Heart right ventricle (tissue), 16 donors: Measurements from ENCODE around the gene EYA4. TPM values are rescaled to one million over a fixed set of nuclear protein-coding genes. Genes with fewer than 3 reads are reported as not detected.

Experiments
- ATAC-seq, 8 donors: fragments of 200-7000 bp; cut with Tn5 transposase; one replicate each; pipeline ENCODE4 v1.9.1; 2020; ENCODE audit warnings: mild to moderate bottlenecking in 8 of 8, moderate library complexity in 8 of 8, moderate number of reproducible peaks in 1 of 8
- DNase-seq, 2 donors: peaks; one replicate each; pipeline ENCODE4 v3.0.0-alpha.2; 2020
- H3K27ac ChIP-seq, 10 donors: fragments of 200-600 bp; sonication (generic) in 2 of 10; one replicate each; pipeline versions ENCODE4 v1.5.0 to v1.8.0; 2020 to 2022; ENCODE audit warnings: mild to moderate bottlenecking in 3 of 10
- H3K27me3 ChIP-seq, 7 donors: fragments of 200-600 bp; one replicate each; pipeline ENCODE4 v1.8.0; 2021 to 2022; ENCODE audit warnings: mild to moderate bottlenecking in 2 of 7
- H3K36me3 ChIP-seq, 9 donors: fragments of 200-600 bp; sonication (generic) in 1 of 9; one replicate each; pipeline versions ENCODE4 v1.5.0 to v1.8.0; 2020 to 2022; ENCODE audit warnings: mild to moderate bottlenecking in 2 of 9
- H3K4me1 ChIP-seq, 9 donors: fragments of 200-600 bp; sonication (generic) in 1 of 9; one replicate each; pipeline versions ENCODE4 v1.5.0 to v1.8.0; 2020 to 2022; ENCODE audit warnings: mild to moderate bottlenecking in 4 of 9
- H3K4me3 ChIP-seq, 10 donors: fragments of 200-600 bp; sonication (generic) in 2 of 10; one replicate each; pipeline versions ENCODE4 v1.5.0 to v1.8.0; 2020 to 2022; ENCODE audit warnings: mild to moderate bottlenecking in 7 of 10, moderate library complexity in 2 of 10
- H3K9me3 ChIP-seq, 11 donors: fragments of 200-600 bp in 10 of 11; sonication (generic) in 2 of 11; one replicate each; pipeline versions ENCODE4 v1.5.0 to v1.8.0; 2013 to 2022; ENCODE audit warnings: mild to moderate bottlenecking in 2 of 11, control low read depth in 1 of 11, moderate library complexity in 1 of 11
- CTCF ChIP-seq, 9 donors: fragments of 200-600 bp; sonication (generic) in 2 of 9; IDR thresholded peaks; one replicate each; pipeline versions ENCODE4 v1.5.0 to v1.8.0; 2021 to 2022; ENCODE audit warnings: antibody characterized with exemption in 9 of 9, mild to moderate bottlenecking in 5 of 9, moderate library complexity in 1 of 9
- WGBS, 2 donors: extraction: QIAGEN DNeasy Blood & Tissue Kit; methylation state at CpG; one replicate each; pipeline ENCODE4 v1.1.7; 2013; ENCODE audit warnings: inconsistent platforms in 1 of 2; 5-methylcytosine and 5-hydroxymethylcytosine counted together
- intact Hi-C, 10 donors: fragments of 100-400 bp; cut with DNase I; formaldehyde crosslinking; loops; one replicate each; pipeline versions ENCODE4 v1.11.1 to v1.14.2; 2022
- polyA plus RNA-seq, 2 donors: library from polyadenylated mRNA; stranded (reverse); fragments of 200-250 nt; gene quantifications; one replicate each; pipeline ENCODE4 v1.2.3, GENCODE V29; 2013
- total RNA-seq, 10 donors: library from RNA; stranded (reverse); fragmentation: NEBNext Ultra II Directional in 3 of 10; extraction: Animal tissue kit (Norgen Biotek cat#: 25700) in 3 of 10; gene quantifications; one replicate each; pipeline versions ENCODE4 v1.2.1 to v1.2.4, GENCODE V29; 2021 to 2023
- donor health status: Arrhythmogenic right ventricular cardiomyopathy.
- donor health status: ischemic (EF 13 %, LVEDD 7.1; RV severe dilation, severe dysfunction).
- donor health status: healthy with polysubstance abuse.
- donor health status: DM: no; HTN: yes; CAD: no.
- donor health status: DM: no; HTN: no; CAD: no.
- donor health status: ischemic (EF 25% LVEDD 6.9; RV normal size, moderate dysfunction).
- donor health status: ischemic (EF 25% LVEDD 5.7; RV mildly dilated, moderate dysfunction).
- donor health status: healthy.
- donor health status: DM: yes; HTN: yes; CAD: no.
- donor health status: Ischemic cardiomyopathy.
- donor health status: ischemic (EF 35%, LVEDD 5.7; RV mildly dilated, moderate dysfunction).
- donor health status: nonischemic (EF 11% LVEDD 7.7; RV severe dilation, severe dysfunction).
- donor health status: DM: yes; HTN: yes; CAD: no.
- donor health status: PGD.
- donor health status: ischemic (EF 29% LVEDD 5.4; RV normal size, mild dysfunction).
- donor health status: nonischemic (EF 23%, LVEDD 6.1; RV moderate dilation, normal function).

The EYA4 gene
- total and polyA plus RNA-seq, 12 donors, result 1.6 to 30.2 (median 17.9) TPM

GRCh38 chr6:133407320-133408100 lies 166.4 kb downstream of the EYA4 start:
- no peaks in the 10 kb centered on the region for H3K9me3 ChIP-seq
- no peak for DNase-seq
- H3K27ac ChIP-seq, result no peak overlapping the region
- no peak for TF ChIP-seq CTCF (IDR thresholded peaks at IDR 0.05)
- intact Hi-C loops, result no loop called here
- H3K4me1 ChIP-seq, result peaks cover 0 to 18% (median 0%) of the 10 kb centered on the region in 9 donors
- H3K4me3 ChIP-seq, result no peak overlapping the region
- no peaks in the 10 kb centered on the region for H3K36me3 ChIP-seq
- H3K27me3 ChIP-seq, result no peaks in the 10 kb centered on the region
- WGBS, 2 donors, result 73 to 84% methylated on average over 3 of the region's 3 CpGs
- ATAC-seq, result no peak

GRCh38 chr6:133408132-133408531 lies 167.0 kb downstream of the EYA4 start:
- Histone ChIP-seq H3K27me3 (no peaks in the 10 kb centered on the region), H3K9me3 (no peaks in the 10 kb centered on the region), H3K4me1 (peaks cover 0 to 21% (median 0%) of the 10 kb centered on the region in 9 donors), H3K4me3 (no peak overlapping the region), H3K36me3 (no peaks in the 10 kb centered on the region), H3K27ac (no peak overlapping the region)
- ATAC-seq, result no peak
- 81 to 89% methylated on average over 2 of the region's 2 CpGs for WGBS, 2 donors
- no peak for DNase-seq
- TF ChIP-seq CTCF (IDR thresholded peaks at IDR 0.05), result no peak
- intact Hi-C loops, result no loop called here

GRCh38 chr6:133408543-133408942 lies 167.4 kb downstream of the EYA4 start:
- no peaks in the 10 kb centered on the region for H3K27me3 ChIP-seq
- DNase-seq (no peak), ATAC-seq (no peak)
- H3K4me3 ChIP-seq, result no peak overlapping the region
- intact Hi-C loops, result no loop called here
- no peaks in the 10 kb centered on the region for H3K9me3 ChIP-seq
- peaks cover 0 to 21% (median 0%) of the 10 kb centered on the region in 9 donors for H3K4me1 ChIP-seq
- no peak overlapping the region for H3K27ac ChIP-seq
- no peaks in the 10 kb centered on the region for H3K36me3 ChIP-seq
- WGBS, 2 donors, result 84 to 96% methylated on average over 3 of the region's 3 CpGs
- TF ChIP-seq CTCF (IDR thresholded peaks at IDR 0.05), result no peak

- H3K4me1 ChIP-seq, result peaks cover 0 to 25% (median 0%) of the 10 kb centered on the region in 9 donors
- ATAC-seq (no peak), DNase-seq (no peak)
- no peaks in the 10 kb centered on the region for H3K27me3 ChIP-seq
- no peak overlapping the region for H3K27ac ChIP-seq
- intact Hi-C loops, result no loop called here
- TF ChIP-seq CTCF (IDR thresholded peaks at IDR 0.05), result no peak
- WGBS, 2 donors, result 45 to 59% methylated on average over 6 of the region's 6 CpGs
- H3K9me3 ChIP-seq, result no peaks in the 10 kb centered on the region
- no peak overlapping the region for H3K4me3 ChIP-seq
- no peaks in the 10 kb centered on the region for H3K36me3 ChIP-seq
These were observed 169.7 kb downstream of the EYA4 start for GRCh38 chr6:133410638-133411435.
